ENCODE data around the gene OR2AT4.

Gene OR2AT4

GRCh38 chr11:75068993-75069392 is 27.7 kb downstream of the OR2AT4 start:
- TF ChIP-seq CTCF (IDR thresholded peaks at IDR 0.05; ENCODE audit: low read depth, low read length), result no peak
- no peak for DNase-seq (ENCODE audit: low read depth in 2 of 2)
- H3K4me3 ChIP-seq (replicated peaks in 1 of 2; ENCODE audit: low read depth in 2 of 2, low read length in 2 of 2), result no peak overlapping the region

GRCh38 chr11:75068559-75068958 is 28.1 kb downstream of the OR2AT4 start:
- H3K4me3 ChIP-seq (replicated peaks in 1 of 2; ENCODE audit: low read depth in 2 of 2, low read length in 2 of 2), result no peak overlapping the region
- TF ChIP-seq CTCF (IDR thresholded peaks at IDR 0.05; ENCODE audit: low read depth, low read length), result no peak
- DNase-seq (ENCODE audit: low read depth in 2 of 2), result no peak

- no peak overlapping the region for H3K4me3 ChIP-seq (replicated peaks in 1 of 2; ENCODE audit: low read depth in 2 of 2, low read length in 2 of 2)
- peak in 1 of 2 donors; percentile 35 for DNase-seq (ENCODE audit: low read depth in 2 of 2)
- no peak for TF ChIP-seq CTCF (IDR thresholded peaks at IDR 0.05; ENCODE audit: low read depth, low read length)
These were observed 30.6 kb downstream of the OR2AT4 start for GRCh38 chr11:75066061-75066460.

GRCh38 chr11:75063741-75064314 is 32.8 kb downstream of the OR2AT4 start:
- peak in 1 of 2 donors; percentile 8 for DNase-seq (ENCODE audit: low read depth in 2 of 2)
- H3K4me3 ChIP-seq (replicated peaks in 1 of 2; ENCODE audit: low read depth in 2 of 2, low read length in 2 of 2), result no peak overlapping the region
- TF ChIP-seq CTCF (IDR thresholded peaks at IDR 0.05; ENCODE audit: low read depth, low read length), result no peak

- DNase-seq (ENCODE audit: low read depth in 2 of 2), result no peak
- no peak for TF ChIP-seq CTCF (IDR thresholded peaks at IDR 0.05; ENCODE audit: low read depth, low read length)
- H3K4me3 ChIP-seq (replicated peaks in 1 of 2; ENCODE audit: low read depth in 2 of 2, low read length in 2 of 2), result no peak overlapping the region
These were observed 37.4 kb downstream of the OR2AT4 start for GRCh38 chr11:75059299-75059698.

- no peak for TF ChIP-seq CTCF (IDR thresholded peaks at IDR 0.05; ENCODE audit: low read depth, low read length)
- no peak for DNase-seq (ENCODE audit: low read depth in 2 of 2)
- H3K4me3 ChIP-seq (replicated peaks in 1 of 2; ENCODE audit: low read depth in 2 of 2, low read length in 2 of 2), result no peak overlapping the region
These were observed 39.9 kb downstream of the OR2AT4 start for GRCh38 chr11:75056814-75057213.

GRCh38 chr11:75055511-75055910 is 41.2 kb downstream of the OR2AT4 start:
- DNase-seq (ENCODE audit: low read depth in 2 of 2), result peak in 1 of 2 donors; percentile 31
- no peak for TF ChIP-seq CTCF (IDR thresholded peaks at IDR 0.05; ENCODE audit: low read depth, low read length)
- no peak overlapping the region for H3K4me3 ChIP-seq (replicated peaks in 1 of 2; ENCODE audit: low read depth in 2 of 2, low read length in 2 of 2)
